ENCODE measurements around the gene ING3.
A peak's percentile ranks its signal among the peaks of the same experiment; 100 is the strongest.

ING3 gene

GRCh38 chr7:120989257-120990220 lies 39.0 kb downstream of the ING3 start:
- no peak for DNase-seq (ENCODE audit: low spot score)

- DNase-seq (ENCODE audit: low spot score): no peak
These were observed 40.0 kb downstream of the ING3 start for GRCh38 chr7:120990468-120991118.

- DNase-seq (ENCODE audit: low spot score): no peak
These were observed 40.6 kb downstream of the ING3 start for GRCh38 chr7:120991161-120991560.

- DNase-seq (ENCODE audit: low spot score): peak; percentile 7
These were observed 41.0 kb downstream of the ING3 start for GRCh38 chr7:120991581-120991980.

GRCh38 chr7:120992272-120992964 lies 41.8 kb downstream of the ING3 start:
- DNase-seq (ENCODE audit: low spot score): no peak

- DNase-seq (ENCODE audit: low spot score): no peak
These were observed 42.5 kb downstream of the ING3 start for GRCh38 chr7:120992965-120993494.

- peak; percentile 47 for DNase-seq (ENCODE audit: low spot score)
These were observed 43.1 kb downstream of the ING3 start for GRCh38 chr7:120993553-120994191.

- no peak for DNase-seq (ENCODE audit: low spot score)
These were observed 44.2 kb downstream of the ING3 start for GRCh38 chr7:120994512-120995410.

GRCh38 chr7:120995654-120996053 lies 45.1 kb downstream of the ING3 start:
- no peak for DNase-seq (ENCODE audit: low spot score)

GRCh38 chr7:120996333-120996987 lies 45.9 kb downstream of the ING3 start:
- peak; percentile 81 for DNase-seq (ENCODE audit: low spot score)

GRCh38 chr7:120996988-120997345 lies 46.4 kb downstream of the ING3 start:
- DNase-seq (ENCODE audit: low spot score): no peak

GRCh38 chr7:120997882-120998474 lies 47.4 kb downstream of the ING3 start:
- no peak for DNase-seq (ENCODE audit: low spot score)

GRCh38 chr7:120998520-120998919 lies 47.9 kb downstream of the ING3 start:
- no peak for DNase-seq (ENCODE audit: low spot score)

- no peak for DNase-seq (ENCODE audit: low spot score)
These were observed 48.5 kb downstream of the ING3 start for GRCh38 chr7:120998996-120999565.

- peak; percentile 34 for DNase-seq (ENCODE audit: low spot score)
These were observed 49.8 kb downstream of the ING3 start for GRCh38 chr7:121000081-121000983.

GRCh38 chr7:121001234-121001906 lies 50.8 kb downstream of the ING3 start:
- no peak for DNase-seq (ENCODE audit: low spot score)

- no peak for DNase-seq (ENCODE audit: low spot score)
These were observed 51.6 kb downstream of the ING3 start for GRCh38 chr7:121002048-121002756.
